Neural cell (in vitro differentiated cells): Measurements from ENCODE around the gene SRC. TPM values are rescaled to one million over a fixed set of nuclear protein-coding genes. Genes with fewer than 3 reads are reported as not detected.

Source experiments
- H2AFZ ChIP-seq: fragments of 200-600, 300-800 bp; sonication (generic), shearing (Covaris generic); 2 replicates; pipeline ENCODE4 v1.6.0; 2014; ENCODE audit warnings: low read depth, mild to moderate bottlenecking, antibody characterized with exemption, low read length, moderate library complexity
- H3F3A ChIP-seq: fragments of 200-600 bp; shearing (Covaris generic); 2 replicates; pipeline ENCODE4 v1.6.1; 2016; ENCODE audit warnings: mild to moderate bottlenecking, moderate library complexity, mixed read lengths, antibody characterized with exemption, low read length; ENCODE audit not compliant: insufficient read depth, poor library complexity, severe bottlenecking
- H3K27ac ChIP-seq: fragments of 200-600, 300-800 bp; sonication (generic), shearing (Covaris generic); 2 replicates; pipeline ENCODE4 v1.5.1; 2014; ENCODE audit warnings: mild to moderate bottlenecking, low read length, moderate library complexity
- H3K27me3 ChIP-seq: fragments of 300-800, 200-600 bp; sonication (generic), shearing (Covaris generic); 2 replicates; pipeline ENCODE4 v1.6.0; 2014; ENCODE audit warnings: mild to moderate bottlenecking, low read depth, low read length, moderate library complexity; ENCODE audit not compliant: insufficient read depth
- H3K36me3 ChIP-seq: fragments of 300-800, 200-600 bp; sonication (generic), shearing (Covaris generic); 2 replicates; pipeline ENCODE4 v1.5.1; 2014; ENCODE audit warnings: mild to moderate bottlenecking, antibody characterized with exemption, low read length, moderate library complexity; ENCODE audit not compliant: insufficient read depth
- H3K4me2 ChIP-seq: fragments of 300-800, 200-600 bp; sonication (generic), shearing (Covaris generic); 2 replicates; pipeline ENCODE4 v1.6.0; 2014; ENCODE audit warnings: mild to moderate bottlenecking, low read length
- H3K4me3 ChIP-seq: fragments of 300-800, 200-600 bp; sonication (generic), shearing (Covaris generic); 2 replicates; pipeline ENCODE4 v1.5.1; 2014; ENCODE audit warnings: mild to moderate bottlenecking, low read length, moderate library complexity
- H3K79me2 ChIP-seq: fragments of 200-600 bp; shearing (Covaris generic); replicated peaks from 2 replicates; pipeline ENCODE4 v1.6.0; 2014; ENCODE audit warnings: mild to moderate bottlenecking, low read length, moderate library complexity; ENCODE audit not compliant: insufficient read depth
- H3K9ac ChIP-seq: fragments of 300-800, 200-600 bp; sonication (generic), shearing (Covaris generic); 2 replicates; pipeline ENCODE4 v1.6.1; 2016; ENCODE audit warnings: mild to moderate bottlenecking, low read length, mixed read lengths
- H3K9me2 ChIP-seq: fragments of 200-600 bp; shearing (Covaris generic); 2 replicates; pipeline ENCODE4 v1.6.1; 2016; ENCODE audit warnings: mild to moderate bottlenecking, low read length, mixed read lengths; ENCODE audit not compliant: insufficient read depth
- H3K9me3 ChIP-seq: fragments of 200-600, 300-800 bp; sonication (generic), shearing (Covaris generic); 2 replicates; pipeline ENCODE4 v1.6.1; 2016; ENCODE audit warnings: mild to moderate bottlenecking, mixed run types, low read length, moderate library complexity, mixed read lengths
- H4K20me1 ChIP-seq: fragments of 200-600 bp; shearing (Covaris generic); 2 replicates; pipeline ENCODE4 v1.6.1; 2016; ENCODE audit warnings: mild to moderate bottlenecking, mixed run types; ENCODE audit not compliant: insufficient read depth
- CTCF ChIP-seq: fragments of 450-650 bp; IDR thresholded peaks from 2 replicates; pipeline ENCODE4 v1.5.1; 2014; ENCODE audit warnings: antibody characterized with exemption, mild to moderate bottlenecking, moderate library complexity; ENCODE audit not compliant: poor library complexity, severe bottlenecking
- EP300 ChIP-seq: fragments of 450-650 bp; conservative IDR thresholded peaks from 2 replicates; pipeline ENCODE4 v1.6.1; 2014; ENCODE audit warnings: antibody characterized with exemption, mild to moderate bottlenecking, moderate library complexity; ENCODE audit not compliant: poor library complexity, severe bottlenecking
- EZH2 ChIP-seq: fragments of 200-600, 300-800 bp; shearing (Covaris generic), sonication (generic); IDR thresholded peaks from 2 replicates; pipeline ENCODE4 v1.6.1; 2014; ENCODE audit warnings: antibody characterized with exemption, low read length, borderline replicate concordance, mild to moderate bottlenecking; ENCODE audit not compliant: insufficient read depth, poor library complexity, severe bottlenecking
- POLR2AphosphoS5 ChIP-seq: IDR thresholded peaks from 2 replicates; pipeline ENCODE4 v1.6.1; 2012
- RAD21 ChIP-seq: fragments of 450-650 bp; conservative IDR thresholded peaks from 2 replicates; pipeline ENCODE4 v1.6.1; 2014; ENCODE audit warnings: antibody characterized with exemption, mild to moderate bottlenecking, moderate library complexity
- REST ChIP-seq: IDR thresholded peaks from 2 replicates; pipeline ENCODE4 v1.6.1; 2012; ENCODE audit warnings: borderline replicate concordance
- TAF1 ChIP-seq: IDR thresholded peaks from 2 replicates; pipeline ENCODE4 v1.6.1; 2012; ENCODE audit warnings: low read depth
- polyA plus RNA-seq: library from polyadenylated mRNA; depleted of rRNA; stranded (reverse); fragments of >200 nt; gene quantifications from 2 replicates; pipeline ENCODE4 v1.2.3, GENCODE V29; 2014

SRC gene
- polyA plus RNA-seq, 1 donor from 2014 or later, result 39.0 TPM

- H3F3A ChIP-seq, result no peaks in the 10 kb centered on the region
- H3K4me3 ChIP-seq, result no peak overlapping the region
- H3K36me3 ChIP-seq, result no peaks in the 10 kb centered on the region
- TF ChIP-seq TAF1, result no peak
- no peak for TF ChIP-seq REST
- TF ChIP-seq RAD21, result no peak
- TF ChIP-seq EZH2, result no peak
- TF ChIP-seq EP300, result no peak
- no peak for TF ChIP-seq CTCF
- no peak for TF ChIP-seq POLR2AphosphoS5
- H3K9me3 ChIP-seq, result no peaks in the 10 kb centered on the region
- no peaks in the 10 kb centered on the region for H3K9me2 ChIP-seq
- H2AFZ ChIP-seq, result no peak overlapping the region
- no peaks in the 10 kb centered on the region for H4K20me1 ChIP-seq
- no peak overlapping the region for H3K27ac ChIP-seq
- H3K4me2 ChIP-seq, result no peak overlapping the region
- no peaks in the 10 kb centered on the region for H3K27me3 ChIP-seq
- H3K79me2 ChIP-seq, result peaks cover 82% of the 10 kb centered on the region
- no peak overlapping the region for H3K9ac ChIP-seq
Measured at GRCh38 chr20:37350649-37351574, 5.0 kb downstream of the SRC start.

GRCh38 chr20:37351689-37352607 is 6.0 kb downstream of the SRC start:
- no peak for TF ChIP-seq EP300
- TF ChIP-seq EZH2, result no peak
- Histone ChIP-seq H3K36me3 (no peaks in the 10 kb centered on the region), H3K4me3 (no peak overlapping the region), H4K20me1 (no peaks in the 10 kb centered on the region), H3K9me2 (no peaks in the 10 kb centered on the region), H3K79me2 (peaks cover 88% of the 10 kb centered on the region), H3K4me2 (no peak overlapping the region), H3F3A (no peaks in the 10 kb centered on the region), H2AFZ (no peak overlapping the region), H3K27ac (no peak overlapping the region), H3K27me3 (no peaks in the 10 kb centered on the region), H3K9ac (no peak overlapping the region), H3K9me3 (no peaks in the 10 kb centered on the region)
